Upper lobe of left lung (tissue), 6 donors: ENCODE data around the gene SLC17A9. TPM values are rescaled to one million over a fixed set of nuclear protein-coding genes. Genes with fewer than 3 reads are reported as not detected.

Source experiments
- ATAC-seq, 2 donors: fragments of 200-7000 bp; cut with Tn5 transposase; one replicate each; pipeline ENCODE4 v1.9.1; 2022; ENCODE audit warnings: mild to moderate bottlenecking in 2 of 2, moderate library complexity in 2 of 2; ENCODE audit not compliant: low FRiP score in 2 of 2
- DNase-seq, 2 donors: peaks; one replicate each; pipeline ENCODE4 v3.0.0-alpha.2; 2019 to 2020
- H3K27ac ChIP-seq, 4 donors: fragments of 200-600 bp; sonication (generic); one replicate each; pipeline ENCODE4 v1.5.1; 2016 to 2019
- H3K27me3 ChIP-seq, 4 donors: fragments of 200-600 bp; sonication (generic); one replicate each; pipeline ENCODE4 v1.5.1; 2017 to 2019
- H3K36me3 ChIP-seq, 4 donors: fragments of 200-600 bp; sonication (generic); one replicate each; pipeline ENCODE4 v1.5.1; 2016 to 2019
- H3K4me1 ChIP-seq, 4 donors: fragments of 200-600 bp; sonication (generic); one replicate each; pipeline ENCODE4 v1.5.1; 2018 to 2019
- H3K4me3 ChIP-seq, 4 donors: fragments of 200-600 bp; sonication (generic); one replicate each; pipeline ENCODE4 v1.5.1; 2017 to 2019; ENCODE audit warnings: mild to moderate bottlenecking in 2 of 4, moderate library complexity in 1 of 4
- H3K9me3 ChIP-seq, 4 donors: fragments of 200-600 bp; sonication (generic); one replicate each; pipeline ENCODE4 v1.5.1; 2018 to 2019
- EP300 ChIP-seq, 4 donors: sonication (generic); formaldehyde crosslinking; IDR thresholded peaks; one replicate each; pipeline ENCODE4 v1.5.1; 2017; ENCODE audit warnings: antibody characterized with exemption in 4 of 4, control low read depth in 2 of 4
- POLR2A ChIP-seq, 4 donors: fragments of 450-650 bp; IDR thresholded peaks; one replicate each; pipeline ENCODE4 v1.5.1; 2016 to 2017; ENCODE audit warnings: antibody characterized with exemption in 4 of 4, mild to moderate bottlenecking in 2 of 4
- POLR2AphosphoS5 ChIP-seq, 2 donors: sonication (generic); formaldehyde crosslinking; IDR thresholded peaks; one replicate each; pipeline ENCODE4 v1.5.1; 2017; ENCODE audit warnings: antibody characterized with exemption in 2 of 2
- WGBS, 2 donors: methylation state at CpG; one replicate each; pipeline ENCODE4 v1.1.5; 2017 to 2018; 5-methylcytosine and 5-hydroxymethylcytosine counted together
- total RNA-seq, 6 donors: library from RNA; depleted of rRNA in 4 of 6; stranded (reverse); fragments of >200 nt in 4 of 6; gene quantifications; one replicate each; pipeline versions ENCODE4 v1.1.0 to v1.2.1, GENCODE V29; 2016 to 2021
- TF ChIP-seq, protein P1 (sequence below), 6 experiments: fragments of 450-650 bp in 4 of 6; fragments of 200-600 bp in 2 of 6; sonication (generic) in 2 of 6; IDR thresholded peaks; one replicate each; pipeline ENCODE4 v1.5.1; 2016 to 2019; ENCODE audit warnings: antibody characterized with exemption in 6 of 6
- donor health status: DM: no; HTN: no; CAD: no; lungs with moderate emphysema.
- donor health status: DM: no; HTN: yes; CAD: no; lungs with severe emphysema.

The SLC17A9 gene
- total RNA-seq, 6 donors from 2014 or later: 3.8 to 18.5 (median 14.4) TPM

DNA sequence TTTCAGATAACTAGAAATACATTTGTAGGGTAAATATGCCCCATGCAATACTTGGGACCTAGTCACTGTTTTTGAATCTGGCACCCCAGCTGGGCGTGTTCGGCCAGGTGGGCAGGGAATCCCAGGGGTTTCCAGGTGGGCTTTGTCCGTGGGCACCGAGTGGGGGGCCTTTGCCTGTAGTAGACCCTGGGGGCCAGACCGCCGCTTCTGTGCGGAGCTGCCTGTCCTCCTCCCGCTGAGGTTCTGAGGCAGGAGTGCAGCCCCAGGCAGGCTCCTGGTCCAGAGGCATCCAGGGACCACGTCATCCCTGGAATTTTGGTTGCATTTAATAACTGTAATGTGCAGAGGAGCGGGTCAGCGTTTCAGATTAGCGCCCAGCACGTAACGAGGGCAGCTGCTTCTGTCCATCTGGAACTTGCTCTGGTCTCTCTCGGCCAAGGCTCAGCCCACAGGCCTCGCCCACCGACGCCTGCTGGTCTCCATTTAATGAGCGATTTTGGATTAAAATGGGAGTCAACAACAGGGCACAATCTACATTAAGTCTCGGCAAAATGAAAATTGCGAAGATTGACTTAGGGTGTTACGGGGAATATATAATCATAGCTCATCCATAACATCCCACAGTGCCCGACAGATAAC is 41.5 kb downstream of the SLC17A9 start:
- Histone ChIP-seq H3K9me3 (no peaks in the 10 kb centered on the region), H3K27ac (no peak overlapping the region), H3K4me3 (no peak overlapping the region), H3K36me3 (no peaks in the 10 kb centered on the region), H3K27me3 (peaks cover 0 to 11% (median 2%) of the 10 kb centered on the region in 4 donors), H3K4me1 (no peaks in the 10 kb centered on the region)
- DNase-seq (no peak), ATAC-seq (no peak)
- WGBS, 2 donors: 83 to 92% methylated on average over 21 to 23 of the region's 23 CpGs
- no peak for TF ChIP-seq POLR2A (IDR thresholded peaks at IDR 0.05)
- no peak for TF ChIP-seq EP300 (IDR thresholded peaks at IDR 0.05)
- TF ChIP-seq POLR2AphosphoS5 (IDR thresholded peaks at IDR 0.05): no peak
- TF ChIP-seq, protein P1, sequence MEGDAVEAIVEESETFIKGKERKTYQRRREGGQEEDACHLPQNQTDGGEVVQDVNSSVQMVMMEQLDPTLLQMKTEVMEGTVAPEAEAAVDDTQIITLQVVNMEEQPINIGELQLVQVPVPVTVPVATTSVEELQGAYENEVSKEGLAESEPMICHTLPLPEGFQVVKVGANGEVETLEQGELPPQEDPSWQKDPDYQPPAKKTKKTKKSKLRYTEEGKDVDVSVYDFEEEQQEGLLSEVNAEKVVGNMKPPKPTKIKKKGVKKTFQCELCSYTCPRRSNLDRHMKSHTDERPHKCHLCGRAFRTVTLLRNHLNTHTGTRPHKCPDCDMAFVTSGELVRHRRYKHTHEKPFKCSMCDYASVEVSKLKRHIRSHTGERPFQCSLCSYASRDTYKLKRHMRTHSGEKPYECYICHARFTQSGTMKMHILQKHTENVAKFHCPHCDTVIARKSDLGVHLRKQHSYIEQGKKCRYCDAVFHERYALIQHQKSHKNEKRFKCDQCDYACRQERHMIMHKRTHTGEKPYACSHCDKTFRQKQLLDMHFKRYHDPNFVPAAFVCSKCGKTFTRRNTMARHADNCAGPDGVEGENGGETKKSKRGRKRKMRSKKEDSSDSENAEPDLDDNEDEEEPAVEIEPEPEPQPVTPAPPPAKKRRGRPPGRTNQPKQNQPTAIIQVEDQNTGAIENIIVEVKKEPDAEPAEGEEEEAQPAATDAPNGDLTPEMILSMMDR (IDR thresholded peaks at IDR 0.05): no peak

DNA sequence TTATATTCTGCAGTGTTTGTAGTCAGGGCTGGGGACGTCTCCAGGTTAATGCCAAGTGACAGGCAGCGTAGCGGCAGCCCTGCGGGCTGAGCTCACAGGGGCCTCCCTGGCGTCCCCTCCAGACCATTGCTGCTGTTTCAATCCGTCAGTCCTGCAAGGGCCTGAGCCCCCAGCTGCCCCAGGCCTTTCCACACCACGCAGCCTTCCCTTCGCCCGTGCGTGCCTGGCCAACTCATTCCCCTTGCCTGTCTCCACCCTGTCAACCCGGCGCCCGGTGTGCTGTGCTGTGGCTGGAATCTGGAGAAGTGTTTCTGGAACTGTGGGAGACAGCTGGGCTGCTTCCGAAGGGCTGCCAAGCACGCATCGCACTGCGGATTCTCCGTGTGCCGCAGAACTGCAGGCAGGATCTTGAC is 42.4 kb downstream of the SLC17A9 start:
- Histone ChIP-seq H3K36me3 (no peaks in the 10 kb centered on the region), H3K9me3 (no peaks in the 10 kb centered on the region), H3K4me3 (no peak overlapping the region), H3K27ac (no peak overlapping the region), H3K4me1 (no peaks in the 10 kb centered on the region), H3K27me3 (peaks cover 0 to 11% (median 2%) of the 10 kb centered on the region in 4 donors)
- TF ChIP-seq EP300 (IDR thresholded peaks at IDR 0.05) (no peak), POLR2A (IDR thresholded peaks at IDR 0.05) (no peak), POLR2AphosphoS5 (IDR thresholded peaks at IDR 0.05) (no peak)
- no peak for ATAC-seq
- no peak for DNase-seq
- 57 to 75% methylated on average over 14 to 19 of the region's 19 CpGs for WGBS, 2 donors

DNA sequence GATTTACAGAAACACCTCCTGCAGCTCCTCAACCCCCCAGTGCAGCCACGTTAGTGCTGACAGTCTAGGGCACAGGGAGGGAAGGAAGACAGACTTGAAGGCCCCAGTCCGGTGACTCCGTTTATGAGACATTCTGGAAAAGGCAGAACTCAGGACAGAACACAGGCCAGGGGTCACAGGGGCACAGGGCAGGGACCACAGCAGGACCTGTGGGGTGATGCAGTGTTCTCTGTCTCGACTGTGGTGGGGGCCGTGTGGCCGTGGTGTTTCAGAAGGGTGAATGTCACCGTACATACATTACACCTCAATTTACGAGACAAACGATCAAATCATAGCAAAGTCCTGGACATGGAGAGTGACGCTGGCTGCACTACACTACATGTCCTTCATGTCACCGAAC is 43.0 kb downstream of the SLC17A9 start:
- H3K27ac ChIP-seq: no peak overlapping the region
- H3K4me3 ChIP-seq: no peak overlapping the region
- no peaks in the 10 kb centered on the region for H3K4me1 ChIP-seq
- TF ChIP-seq EP300 (IDR thresholded peaks at IDR 0.05) (no peak), POLR2AphosphoS5 (IDR thresholded peaks at IDR 0.05) (no peak), POLR2A (IDR thresholded peaks at IDR 0.05) (no peak)
- TF ChIP-seq, protein P1 (IDR thresholded peaks at IDR 0.05): no peak
- no peaks in the 10 kb centered on the region for H3K9me3 ChIP-seq
- ATAC-seq: no peak
- H3K27me3 ChIP-seq: peaks cover 0 to 16% (median 2%) of the 10 kb centered on the region in 4 donors
- H3K36me3 ChIP-seq: no peaks in the 10 kb centered on the region
- no peak for DNase-seq
- 51 to 65% methylated on average over 9 to 11 of the region's 11 CpGs for WGBS, 2 donors

DNA sequence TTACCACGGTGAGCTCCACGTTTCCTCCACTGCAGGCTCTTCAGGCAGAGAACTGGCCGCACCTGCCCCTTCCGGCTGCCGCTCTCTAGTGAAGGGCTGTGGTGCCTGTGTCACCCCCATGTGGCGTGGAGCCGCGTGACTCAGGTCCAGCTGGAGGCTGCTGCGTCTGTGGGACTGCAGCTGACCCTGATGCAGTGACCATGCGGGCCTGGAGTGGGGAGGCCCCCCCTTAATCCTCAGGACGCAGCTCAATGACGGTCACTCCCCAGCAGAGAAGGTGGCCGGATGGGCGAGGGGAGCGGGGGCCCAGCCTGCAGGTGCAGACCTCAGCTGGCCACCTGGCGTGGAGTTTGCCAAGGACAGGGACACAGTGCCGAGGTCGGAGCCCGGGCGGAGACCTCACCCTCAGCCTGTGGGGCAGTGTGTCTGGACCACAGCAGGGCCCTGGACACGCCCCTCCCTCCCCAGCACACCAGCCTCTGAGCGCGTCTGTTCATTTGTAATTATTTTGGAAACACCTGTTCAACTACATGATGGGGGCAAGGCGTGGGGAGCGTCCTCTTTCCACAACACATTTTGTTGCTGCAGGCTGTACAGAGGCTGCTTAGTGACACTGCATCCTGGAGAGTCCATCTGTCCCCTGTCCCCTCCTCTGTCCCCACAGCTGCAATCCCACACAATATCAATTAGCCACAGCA is 43.5 kb downstream of the SLC17A9 start:
- no peak for TF ChIP-seq EP300 (IDR thresholded peaks at IDR 0.05)
- no peak for TF ChIP-seq POLR2A (IDR thresholded peaks at IDR 0.05)
- TF ChIP-seq, protein P1 (IDR thresholded peaks at IDR 0.05): no peak
- TF ChIP-seq POLR2AphosphoS5 (IDR thresholded peaks at IDR 0.05): no peak
- H3K36me3 ChIP-seq: no peaks in the 10 kb centered on the region
- no peak for DNase-seq
- H3K4me1 ChIP-seq: no peaks in the 10 kb centered on the region
- peaks cover 0 to 16% (median 2%) of the 10 kb centered on the region in 4 donors for H3K27me3 ChIP-seq
- ATAC-seq: no peak
- 64 to 74% methylated on average over 10 to 21 of the region's 25 CpGs for WGBS, 2 donors
- no peaks in the 10 kb centered on the region for H3K9me3 ChIP-seq
- no peak overlapping the region for H3K4me3 ChIP-seq
- no peak overlapping the region for H3K27ac ChIP-seq

DNA sequence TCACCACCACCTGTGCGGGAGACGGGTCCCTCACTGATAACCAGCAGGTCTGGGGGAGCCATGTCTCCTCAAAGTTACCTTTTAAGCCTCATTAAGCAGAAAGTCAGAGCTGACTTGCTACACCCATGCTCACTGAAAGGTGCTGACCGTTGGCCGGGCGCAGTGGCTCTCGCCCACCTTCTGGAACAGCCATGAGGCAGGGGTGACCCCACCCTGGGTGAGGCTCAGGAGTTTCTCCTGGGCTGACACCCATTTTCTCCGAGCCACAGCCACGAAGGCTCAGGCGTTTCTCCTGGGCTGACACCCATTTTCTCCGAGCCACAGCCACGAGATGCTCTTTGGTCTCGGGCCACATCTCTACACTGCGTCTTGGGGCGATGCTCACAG is 44.1 kb downstream of the SLC17A9 start:
- ATAC-seq: no peak
- Histone ChIP-seq H3K9me3 (no peaks in the 10 kb centered on the region), H3K36me3 (no peaks in the 10 kb centered on the region), H3K4me3 (no peak overlapping the region), H3K27me3 (peaks cover 0 to 16% (median 2%) of the 10 kb centered on the region in 4 donors), H3K27ac (no peak overlapping the region), H3K4me1 (no peaks in the 10 kb centered on the region)
- WGBS, 2 donors: 78 to 85% methylated on average over 10 to 14 of the region's 14 CpGs
- DNase-seq: peak in 1 of 2 donors; percentile 57
- TF ChIP-seq EP300 (IDR thresholded peaks at IDR 0.05) (no peak), POLR2A (IDR thresholded peaks at IDR 0.05) (no peak), POLR2AphosphoS5 (IDR thresholded peaks at IDR 0.05) (no peak)
- TF ChIP-seq, protein P1 (IDR thresholded peaks at IDR 0.05): no peak
